IPS-18c (cell line): Measurements from ENCODE around the gene MYO3B.
"Not testable (repeated sequence)": the region's sequence is repeated elsewhere in the genome, so short reads cannot be mapped to it uniquely, and the experiment has no call there.

ENCODE experiments used
- H3K4me3 ChIP-seq: 2 replicates; pipeline ENCODE4 v1.7.0; 2013; ENCODE audit warnings: low read depth, mild to moderate bottlenecking, low read length, moderate library complexity; ENCODE audit not compliant: insufficient read depth
- H3K9me3 ChIP-seq: one replicate; pipeline ENCODE4 v1.6.1; 2013; ENCODE audit warnings: mild to moderate bottlenecking, low read length, moderate library complexity; ENCODE audit not compliant: control insufficient read depth, insufficient read depth

The MYO3B gene

GRCh38 chr2:170423919-170424318 lies 246.0 kb downstream of the MYO3B start:
- Histone ChIP-seq H3K9me3 (no peaks in the 10 kb centered on the region), H3K4me3 (no peak overlapping the region)

DNA sequence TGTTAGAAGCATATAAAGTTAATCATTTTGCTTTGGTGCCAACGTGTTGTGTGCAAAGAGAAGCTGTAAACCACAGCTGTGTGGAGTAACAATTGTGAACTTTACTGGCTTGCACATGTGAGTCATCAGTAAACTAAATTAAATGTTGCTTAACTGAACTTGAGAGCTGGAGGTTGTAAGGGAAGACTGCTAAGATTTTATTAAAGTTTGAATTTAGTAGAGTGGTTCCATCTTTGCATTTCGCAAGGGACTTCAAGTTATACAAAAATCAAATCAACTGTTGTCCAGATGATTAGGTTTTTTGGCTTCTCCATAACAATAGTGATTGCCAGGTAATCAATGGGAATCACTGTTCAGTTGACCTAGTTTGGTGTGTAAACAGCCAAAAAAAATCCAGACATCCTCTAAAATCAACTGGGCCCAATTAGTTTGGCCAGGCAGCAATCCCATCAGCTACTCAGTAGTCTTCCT lies 247.4 kb downstream of the MYO3B start:
- no peaks in the 10 kb centered on the region for H3K9me3 ChIP-seq
- H3K4me3 ChIP-seq: no peak overlapping the region

- Histone ChIP-seq H3K4me3 (no peak overlapping the region), H3K9me3 (no peaks in the 10 kb centered on the region)
Observed at GRCh38 chr2:170428868-170429267, 250.9 kb downstream of the MYO3B start.

DNA sequence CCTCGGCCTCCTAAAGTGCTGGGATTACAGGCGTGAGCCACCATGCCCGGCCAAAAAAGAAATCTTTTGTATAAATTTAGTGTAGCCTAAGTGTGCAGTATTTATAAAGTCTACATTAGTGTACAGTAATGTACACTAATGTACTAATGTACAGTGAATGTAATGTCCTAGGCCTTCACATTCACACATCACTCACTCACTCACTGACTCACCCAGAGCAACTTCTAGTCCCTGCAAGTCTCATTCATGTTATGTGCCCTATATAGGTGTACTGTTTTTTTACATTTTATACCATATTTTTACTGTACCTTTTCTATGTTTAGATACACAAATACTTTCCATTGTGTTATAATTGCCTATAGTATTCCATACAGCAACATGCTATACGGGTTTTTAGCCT lies 254.9 kb downstream of the MYO3B start:
- Histone ChIP-seq H3K4me3 (no peak overlapping the region), H3K9me3 (no peaks in the 10 kb centered on the region)

GRCh38 chr2:170433448-170433847 lies 255.5 kb downstream of the MYO3B start:
- no peak overlapping the region for H3K4me3 ChIP-seq
- H3K9me3 ChIP-seq: no peaks in the 10 kb centered on the region

DNA sequence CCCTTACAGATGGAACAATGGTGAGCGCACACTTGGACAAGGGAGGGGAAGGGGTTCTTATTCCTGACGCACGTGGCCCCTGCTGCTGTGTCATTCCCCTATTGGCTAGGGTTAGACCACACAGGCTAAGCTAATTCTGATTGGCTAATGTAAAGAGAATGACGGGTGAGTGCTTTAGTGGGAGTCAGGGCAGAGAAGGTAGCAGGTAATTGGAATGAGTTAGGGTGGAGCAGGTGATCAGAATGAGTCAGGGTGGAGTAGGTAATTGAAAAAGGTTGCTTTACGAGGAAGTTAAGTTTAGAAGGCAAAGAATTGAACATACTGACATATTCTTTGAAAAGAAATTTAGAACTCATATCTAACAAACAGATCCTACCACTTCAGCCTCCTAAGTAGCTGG lies 256.4 kb downstream of the MYO3B start:
- not testable (repeated sequence) for H3K9me3 ChIP-seq

DNA sequence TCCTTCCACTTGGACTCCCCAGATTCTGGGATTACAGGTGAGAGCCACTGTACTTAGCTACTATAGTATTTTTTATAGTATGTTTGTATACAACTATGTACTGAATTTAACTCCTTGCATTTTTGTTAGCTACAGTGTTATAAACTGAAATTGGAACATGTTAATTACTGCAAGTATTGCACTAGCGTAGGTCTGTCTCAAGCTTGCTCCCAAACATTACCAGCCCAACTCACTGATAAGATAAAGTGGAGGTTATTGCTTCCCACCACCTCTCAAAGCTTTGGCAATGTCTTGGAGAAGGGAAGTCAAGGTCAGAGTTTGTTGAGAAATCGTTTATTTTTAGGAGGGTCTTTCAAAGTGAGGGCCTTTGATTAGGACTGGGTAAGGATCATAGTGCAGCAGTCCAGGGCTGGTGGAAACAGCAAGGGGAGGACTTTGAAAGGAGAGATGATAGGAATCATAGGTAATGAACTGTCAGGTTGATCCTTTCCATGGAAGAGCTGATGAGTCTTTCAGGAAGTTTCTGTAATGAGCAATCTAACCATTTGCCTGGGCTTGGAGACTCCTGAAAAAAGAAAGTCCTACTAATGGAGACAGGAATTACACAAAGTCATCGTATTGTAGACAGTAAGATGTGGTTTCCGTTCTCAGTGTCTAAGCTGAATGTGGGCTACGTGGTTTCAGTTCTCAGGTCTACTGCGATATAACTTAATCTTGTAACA lies 257.1 kb downstream of the MYO3B start:
- Histone ChIP-seq H3K4me3 (no peak overlapping the region), H3K9me3 (no peaks in the 10 kb centered on the region)

More for the DNA sequence above, 256.4 kb downstream of the MYO3B start:
- not testable (repeated sequence) for H3K4me3 ChIP-seq

DNA sequence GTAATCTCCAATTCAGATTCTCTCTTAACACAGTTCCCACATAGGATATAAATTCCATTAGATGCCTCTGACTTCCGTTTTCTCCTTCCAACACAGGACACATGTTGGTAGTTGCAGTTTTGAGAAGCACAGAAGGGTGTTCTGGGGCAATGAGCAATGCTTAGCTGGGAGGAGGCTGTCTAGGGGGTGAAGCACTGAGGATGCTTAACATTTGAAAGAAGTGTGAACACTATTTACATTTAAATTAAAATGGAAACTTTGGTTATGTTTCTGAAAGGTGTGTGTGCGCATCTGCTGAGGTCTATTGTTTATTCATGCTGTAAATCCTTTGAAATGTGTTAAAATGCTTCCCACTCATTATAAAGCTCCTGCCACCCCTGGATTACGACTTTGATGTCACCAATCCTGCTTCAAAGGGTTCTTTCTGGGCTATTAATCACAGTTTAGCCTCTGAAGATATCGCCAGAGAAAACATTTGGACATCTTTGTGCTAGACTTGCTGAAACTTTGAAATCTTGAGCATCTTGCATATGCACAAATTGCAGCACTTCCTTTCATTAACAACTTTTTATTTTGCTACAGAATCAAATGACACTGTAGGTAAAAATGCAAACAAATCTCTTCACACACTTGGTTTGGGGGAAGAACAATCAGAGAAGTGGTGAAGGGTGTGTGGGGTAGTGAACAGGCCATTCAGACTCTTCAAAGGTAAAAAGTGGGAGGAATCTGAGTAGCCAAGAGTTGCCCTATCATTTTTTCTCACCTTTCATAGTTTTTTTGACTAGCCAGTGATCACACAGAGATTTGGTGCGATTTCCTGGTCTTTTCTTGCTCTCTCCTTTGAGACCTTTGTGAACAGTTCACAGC lies 258.4 kb downstream of the MYO3B start:
- Histone ChIP-seq H3K4me3 (no peak overlapping the region), H3K9me3 (no peaks in the 10 kb centered on the region)

- Histone ChIP-seq H3K9me3 (peaks cover 2% of the 10 kb centered on the region), H3K4me3 (no peak overlapping the region)
Observed at GRCh38 chr2:170446078-170446477, 268.1 kb downstream of the MYO3B start.

DNA sequence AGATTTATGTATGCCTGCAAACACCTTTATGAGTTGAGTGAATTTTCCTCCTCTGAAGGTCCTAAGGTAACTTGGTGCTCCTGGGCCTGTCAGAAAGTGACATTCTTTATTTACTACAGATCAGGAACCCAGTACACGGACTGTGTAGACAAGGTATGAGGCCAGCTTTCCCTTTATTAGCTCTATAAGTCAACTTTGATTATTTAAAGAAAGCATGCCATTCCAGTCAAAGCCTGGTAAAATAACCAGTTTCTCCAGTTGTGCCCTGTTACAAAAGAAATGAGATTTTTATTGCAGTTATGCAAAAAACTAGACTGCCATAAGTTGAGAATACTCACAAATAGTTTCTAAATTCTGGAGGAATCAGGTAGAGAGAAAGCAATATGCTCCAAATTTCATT lies 271.1 kb downstream of the MYO3B start:
- H3K9me3 ChIP-seq: no peaks in the 10 kb centered on the region
- H3K4me3 ChIP-seq: no peak overlapping the region

GRCh38 chr2:170454471-170455372 lies 276.8 kb downstream of the MYO3B start:
- H3K4me3 ChIP-seq: no peak overlapping the region

GRCh38 chr2:170455617-170456426 lies 277.9 kb downstream of the MYO3B start:
- H3K9me3 ChIP-seq: peaks cover 2% of the 10 kb centered on the region
- H3K4me3 ChIP-seq: no peak overlapping the region

More at GRCh38 chr2:170454471-170455372, 276.8 kb downstream of the MYO3B start:
- peaks cover 2% of the 10 kb centered on the region for H3K9me3 ChIP-seq

DNA sequence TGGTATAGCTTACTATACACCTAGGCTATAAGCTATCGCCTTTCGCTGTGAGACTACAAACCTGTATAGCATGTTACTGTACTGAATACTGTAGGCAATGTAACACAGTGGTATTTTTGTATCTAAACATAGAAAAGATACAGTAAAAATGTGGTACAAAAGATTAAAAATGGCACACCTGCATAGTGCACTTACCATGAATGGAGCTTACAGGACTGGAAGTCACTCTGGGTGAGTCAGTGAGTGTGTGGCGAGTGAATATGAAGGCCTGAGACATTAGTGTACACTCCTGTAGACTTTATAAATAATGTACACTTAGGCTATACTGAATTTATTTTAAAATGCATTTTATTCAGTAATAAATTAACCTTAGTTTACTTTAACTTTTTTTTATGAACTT lies 279.0 kb downstream of the MYO3B start:
- H3K4me3 ChIP-seq: no peak overlapping the region
- peaks cover 2% of the 10 kb centered on the region for H3K9me3 ChIP-seq

GRCh38 chr2:170457742-170458141 lies 279.8 kb downstream of the MYO3B start:
- Histone ChIP-seq H3K4me3 (no peak overlapping the region), H3K9me3 (peaks cover 2% of the 10 kb centered on the region)

GRCh38 chr2:170461889-170462288 lies 283.9 kb downstream of the MYO3B start:
- Histone ChIP-seq H3K4me3 (no peak overlapping the region), H3K9me3 (no peaks in the 10 kb centered on the region)

- Histone ChIP-seq H3K4me3 (no peak overlapping the region), H3K9me3 (no peaks in the 10 kb centered on the region)
Observed at GRCh38 chr2:170462433-170463205, 284.7 kb downstream of the MYO3B start.
